Ovary (tissue), 3 donors: Measurements from ENCODE around the gene IFRD2.

ENCODE experiments used
- CTCF ChIP-seq, 3 donors: fragments of 450-650 bp in 2 of 3; fragments of 200-600 bp in 1 of 3; IDR thresholded peaks; one replicate each; pipeline versions ENCODE4 v1.5.1 to v1.8.0; 2016 to 2022; ENCODE audit warnings: antibody characterized with exemption in 3 of 3, mild to moderate bottlenecking in 1 of 3
- EP300 ChIP-seq: sonication (generic); formaldehyde crosslinking; IDR thresholded peaks from one replicate; pipeline ENCODE4 v1.6.1; 2017; ENCODE audit warnings: antibody characterized with exemption
- POLR2A ChIP-seq: fragments of 450-650 bp; IDR thresholded peaks from one replicate; pipeline ENCODE4 v1.6.1; 2017; ENCODE audit warnings: antibody characterized with exemption, mild to moderate bottlenecking, moderate library complexity
- donor health status: DM: no; HTN: no; CAD: no.

DNA sequence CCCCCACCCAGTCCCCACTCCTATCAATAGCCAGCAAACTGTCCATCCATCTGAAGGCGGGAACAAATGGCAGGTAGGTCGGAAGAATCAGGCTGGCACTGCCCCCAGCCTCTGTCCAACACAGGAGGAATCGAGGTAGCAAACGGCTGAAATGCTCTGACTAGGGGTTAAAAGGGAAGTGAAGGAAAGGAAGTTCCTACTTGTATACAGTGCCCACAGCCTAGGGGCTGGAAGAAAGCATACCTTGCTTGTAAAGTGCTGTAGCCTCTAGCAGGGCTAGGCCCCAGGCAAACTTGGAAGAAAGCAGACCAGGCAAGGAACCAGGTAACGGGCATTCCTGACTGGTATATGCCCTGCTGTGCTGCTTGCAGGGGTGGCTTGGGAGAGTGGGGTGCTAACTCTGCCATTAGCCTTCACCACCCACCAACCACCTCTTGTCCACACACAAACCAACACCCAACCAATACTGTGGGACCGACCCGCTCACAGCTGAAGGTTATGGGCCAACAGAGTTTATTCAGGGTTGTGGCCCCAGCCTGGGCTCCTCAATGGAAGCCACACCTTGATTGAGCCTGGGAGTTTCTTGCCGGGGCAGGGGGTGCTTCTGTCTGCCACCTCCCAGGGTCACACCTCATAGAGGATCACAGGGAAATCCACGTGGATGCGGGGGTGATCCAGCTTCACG, 33.4 kb upstream of the IFRD2 start:
- no peak for TF ChIP-seq POLR2A
- TF ChIP-seq EP300: no peak
- no peak for TF ChIP-seq CTCF (IDR thresholded peaks at IDR 0.05)
